Astrocyte of the spinal cord (primary cell): ENCODE measurements around the gene ABCB8.

Experiments
- DNase-seq: peaks from one replicate; pipeline ENCODE4 v3.0.0; 2011; ENCODE audit warnings: low read depth, low spot score
- H3K4me3 ChIP-seq: 2 replicates; pipeline ENCODE4 v1.5.1; 2011; ENCODE audit warnings: low read depth, mild to moderate bottlenecking, low read length, moderate library complexity
- in situ Hi-C: cut with HindIII; loops from 2 replicates; pipeline ENCODE4 v1.10.0; 2017; ENCODE audit warnings: low sequenced_read_pairs
- TF ChIP-seq, protein P1 (sequence below): IDR thresholded peaks from 2 replicates; pipeline ENCODE4 v1.5.1; 2012; ENCODE audit warnings: low read depth, mild to moderate bottlenecking, low read length, inconsistent platforms

The ABCB8 gene

DNA sequence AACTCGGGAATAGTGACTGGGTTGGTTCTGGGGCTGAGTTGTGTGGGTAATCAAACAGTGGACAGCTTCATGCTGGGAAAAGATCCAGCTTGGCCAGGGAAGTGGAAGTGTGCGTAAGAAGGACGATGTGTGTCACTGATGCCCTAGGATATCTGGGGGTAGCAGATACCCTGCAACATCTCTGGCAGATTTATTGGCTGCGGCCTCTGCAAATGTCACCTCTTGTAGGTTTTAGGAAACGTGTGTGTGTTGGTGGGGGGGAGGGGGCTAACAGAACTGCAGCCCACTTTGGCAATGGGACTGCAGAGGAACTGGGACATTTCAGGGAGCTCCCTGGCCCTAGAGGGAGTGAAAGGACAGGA, 57.1 kb downstream of the ABCB8 start:
- TF ChIP-seq, protein P1, sequence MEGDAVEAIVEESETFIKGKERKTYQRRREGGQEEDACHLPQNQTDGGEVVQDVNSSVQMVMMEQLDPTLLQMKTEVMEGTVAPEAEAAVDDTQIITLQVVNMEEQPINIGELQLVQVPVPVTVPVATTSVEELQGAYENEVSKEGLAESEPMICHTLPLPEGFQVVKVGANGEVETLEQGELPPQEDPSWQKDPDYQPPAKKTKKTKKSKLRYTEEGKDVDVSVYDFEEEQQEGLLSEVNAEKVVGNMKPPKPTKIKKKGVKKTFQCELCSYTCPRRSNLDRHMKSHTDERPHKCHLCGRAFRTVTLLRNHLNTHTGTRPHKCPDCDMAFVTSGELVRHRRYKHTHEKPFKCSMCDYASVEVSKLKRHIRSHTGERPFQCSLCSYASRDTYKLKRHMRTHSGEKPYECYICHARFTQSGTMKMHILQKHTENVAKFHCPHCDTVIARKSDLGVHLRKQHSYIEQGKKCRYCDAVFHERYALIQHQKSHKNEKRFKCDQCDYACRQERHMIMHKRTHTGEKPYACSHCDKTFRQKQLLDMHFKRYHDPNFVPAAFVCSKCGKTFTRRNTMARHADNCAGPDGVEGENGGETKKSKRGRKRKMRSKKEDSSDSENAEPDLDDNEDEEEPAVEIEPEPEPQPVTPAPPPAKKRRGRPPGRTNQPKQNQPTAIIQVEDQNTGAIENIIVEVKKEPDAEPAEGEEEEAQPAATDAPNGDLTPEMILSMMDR: no peak
- H3K4me3 ChIP-seq: no peak overlapping the region
- DNase-seq: no peak
- in situ Hi-C loops: no loop called here

DNA sequence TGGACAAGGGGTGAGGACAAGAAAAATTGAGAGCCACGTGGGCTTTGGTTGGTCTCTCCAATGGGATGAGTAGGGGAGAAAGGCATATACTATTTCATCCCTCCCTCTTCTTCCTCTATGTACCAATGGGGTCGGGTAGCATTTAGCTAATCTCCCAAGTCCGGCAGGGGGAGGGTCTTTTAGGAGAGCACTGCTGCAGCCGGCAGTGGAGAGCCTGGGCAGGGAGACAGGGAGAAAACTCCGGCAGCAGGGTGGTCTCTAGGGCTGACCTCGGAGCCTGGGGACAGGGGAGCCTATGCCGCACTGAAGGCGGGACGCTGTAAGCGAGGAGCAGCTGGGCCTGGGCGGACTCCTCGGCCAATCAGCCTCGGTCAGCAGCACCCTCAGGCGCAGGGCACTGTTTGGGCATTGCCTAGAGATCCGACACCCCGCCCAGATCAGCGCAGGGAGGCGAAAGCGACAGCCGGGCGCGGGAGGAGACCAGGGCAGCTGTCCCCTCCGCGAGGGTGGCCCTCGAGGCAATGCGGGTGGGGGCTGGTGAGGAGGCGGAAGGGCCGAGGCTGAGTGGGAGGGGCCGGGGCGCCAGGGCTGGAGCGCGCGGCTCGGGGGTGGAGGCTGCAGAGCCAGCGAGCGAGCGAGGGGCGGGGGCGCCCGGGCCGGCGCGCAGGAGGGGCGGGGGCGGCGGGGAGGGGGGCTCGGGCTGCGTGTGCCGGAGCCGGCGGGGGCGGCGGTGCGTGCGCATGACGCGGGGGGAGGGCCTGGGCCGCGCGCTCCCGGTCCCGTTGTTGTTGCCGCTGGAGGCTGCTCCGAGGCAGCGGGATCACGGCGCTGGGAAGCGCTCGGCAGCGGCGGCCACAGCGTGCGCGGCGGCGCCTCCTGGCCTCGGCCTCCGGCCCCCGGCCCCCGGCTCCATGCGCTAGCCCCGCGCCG, 57.7 kb downstream of the ABCB8 start, which contains the start of gene AGAP3:
Gene AGAP3 (plus strand): TSS at position 785 of the 930 bp plus-strand sequence. CDS start 267 bp downstream, outside the sequence.
- in situ Hi-C loops: no loop called here
- peak; percentile 77 for DNase-seq
- TF ChIP-seq, protein P1: no peak
- H3K4me3 ChIP-seq: peak within 1 kb of the TSS; percentile 74

DNA sequence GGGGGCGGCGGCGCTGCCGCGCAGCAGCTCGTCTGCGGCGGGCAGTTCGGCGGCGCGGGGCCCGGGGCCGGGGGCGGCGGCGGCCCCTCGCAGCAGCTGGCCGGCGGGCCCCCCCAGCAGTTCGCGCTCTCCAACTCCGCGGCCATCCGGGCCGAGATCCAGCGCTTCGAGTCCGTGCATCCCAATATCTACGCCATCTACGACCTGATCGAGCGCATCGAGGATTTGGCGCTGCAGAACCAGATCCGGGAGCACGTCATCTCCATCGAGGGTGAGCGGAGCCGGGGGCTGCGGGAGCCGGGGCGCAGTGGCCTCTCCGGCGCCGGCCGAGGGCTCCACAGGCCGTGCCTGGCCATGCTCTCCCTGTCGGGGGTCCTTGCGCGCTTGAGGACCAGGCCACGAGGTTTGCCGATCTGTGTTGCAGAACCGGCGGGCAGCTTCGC, 58.6 kb downstream of the ABCB8 start:
- in situ Hi-C loops: no loop called here
- peak overlapping the region; percentile 74 for H3K4me3 ChIP-seq
- TF ChIP-seq, protein P1: no peak
- DNase-seq: peak; percentile 30

DNA sequence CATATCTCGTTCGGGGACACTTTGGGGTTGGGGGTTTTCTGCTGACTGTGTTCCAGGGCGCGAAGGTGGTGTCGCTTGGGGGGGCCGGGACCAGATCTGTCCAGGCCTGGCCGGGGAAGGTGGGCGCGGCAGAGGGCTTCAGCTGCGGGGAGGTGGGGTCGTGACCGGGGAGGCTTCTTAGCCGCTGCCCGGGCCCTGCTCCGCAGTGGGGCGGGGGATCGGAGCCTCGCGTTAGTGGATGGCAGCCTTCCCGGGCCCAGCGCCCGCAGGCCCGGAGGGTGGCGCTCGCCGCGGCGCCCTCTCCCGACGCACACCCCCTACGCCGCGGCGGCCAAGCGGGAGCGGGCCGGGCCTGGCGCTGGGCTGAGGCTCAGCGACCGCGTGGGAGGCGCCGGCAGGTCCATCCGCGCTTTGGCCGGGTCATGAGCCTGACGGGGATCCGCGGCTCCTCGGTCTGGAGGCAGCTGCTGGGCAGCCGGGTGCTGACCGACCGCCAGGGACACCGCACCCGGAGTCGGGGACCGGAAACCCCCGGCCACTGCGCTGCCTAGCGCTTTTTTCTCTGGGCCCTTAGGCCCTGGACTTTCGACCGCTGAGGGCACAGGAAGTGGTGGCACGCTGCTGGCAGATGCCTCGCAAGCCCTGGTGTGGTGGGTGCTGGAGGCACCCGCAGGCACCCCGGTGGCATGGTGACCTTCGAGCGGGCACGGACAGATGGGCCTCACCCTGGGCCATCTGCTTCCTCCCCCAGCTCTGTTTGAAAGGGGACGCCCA, 59.2 kb downstream of the ABCB8 start:
- TF ChIP-seq, protein P1: peak; percentile 18
- in situ Hi-C loops: no loop called here
- H3K4me3 ChIP-seq: peak overlapping the region; percentile 74
- peak; percentile 44 for DNase-seq

DNA sequence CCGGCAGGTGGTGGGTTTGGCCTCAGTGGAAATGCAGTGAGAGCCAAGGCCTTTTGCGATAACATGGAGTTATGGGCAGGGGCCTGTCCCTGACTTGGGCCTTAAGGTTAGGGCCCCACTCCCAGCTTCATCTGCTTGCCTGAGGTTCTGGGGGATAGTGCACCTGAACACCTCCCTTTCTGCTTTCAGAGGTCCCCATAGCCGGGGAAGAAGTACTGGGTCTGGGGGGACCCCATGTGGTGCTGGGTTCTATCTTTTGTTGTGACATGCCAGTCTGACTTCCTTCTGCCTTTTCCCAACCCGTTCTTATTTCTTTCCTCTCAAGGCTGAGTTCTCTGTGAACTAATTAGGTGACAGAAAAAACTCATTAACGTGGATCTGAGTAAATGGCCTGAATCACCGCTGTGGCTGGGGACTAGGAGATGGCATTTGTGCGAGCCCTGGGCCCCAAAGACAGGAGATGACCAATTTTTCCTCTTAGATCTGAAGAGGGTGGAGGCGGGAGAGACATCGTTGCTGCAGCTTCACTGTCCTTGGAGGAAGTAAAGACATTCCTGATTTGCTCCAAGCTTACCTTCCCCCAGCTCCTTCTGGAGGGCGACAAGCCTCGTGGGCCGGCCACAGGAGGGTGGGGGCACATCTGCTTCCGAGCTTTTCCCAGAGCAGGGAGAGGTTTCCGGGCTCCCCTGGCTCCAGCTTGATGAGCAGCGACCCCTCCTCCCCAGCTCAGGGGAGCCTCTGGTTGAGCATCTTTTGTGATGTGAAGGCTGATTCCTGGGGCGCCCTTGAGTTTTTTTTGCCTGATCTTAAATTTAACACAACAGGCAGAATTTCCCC, 60.0 kb downstream of the ABCB8 start:
- TF ChIP-seq, protein P1: no peak
- peak; percentile 34 for DNase-seq
- in situ Hi-C loops: no loop called here
- peak overlapping the region; percentile 74 for H3K4me3 ChIP-seq
